Immature natural killer cell (primary cell): Measurements from ENCODE around the gene C1RL. TPM values are rescaled to one million over a fixed set of nuclear protein-coding genes. Genes with fewer than 3 reads are reported as not detected.

ENCODE experiments used
- DNase-seq, 3 donors: peaks; one replicate each; pipeline ENCODE4 v3.0.0; 2022; ENCODE audit warnings: mixed read lengths in 1 of 3
- H3K27ac Mint-ChIP-seq, 6 donors: one replicate each; pipeline ENCODE4 v1.8.0; 2020; ENCODE audit warnings: mixed read lengths in 6 of 6, mild to moderate bottlenecking in 5 of 6, inconsistent platforms in 4 of 6, moderate library complexity in 3 of 6
- H3K27me3 Mint-ChIP-seq, 3 donors: one replicate each; pipeline ENCODE4 v1.8.0; 2020 to 2021; ENCODE audit warnings: low read depth in 3 of 3, mild to moderate bottlenecking in 3 of 3, mixed read lengths in 3 of 3, moderate library complexity in 3 of 3, inconsistent platforms in 1 of 3
- H3K36me3 Mint-ChIP-seq, 3 donors: one replicate each; pipeline ENCODE4 v1.8.0; 2020; ENCODE audit warnings: mixed read lengths in 3 of 3, inconsistent platforms in 2 of 3, mild to moderate bottlenecking in 2 of 3
- H3K4me1 Mint-ChIP-seq, 2 donors: one replicate each; pipeline ENCODE4 v1.8.0; 2020; ENCODE audit warnings: inconsistent platforms in 2 of 2, mild to moderate bottlenecking in 2 of 2, mixed read lengths in 2 of 2, moderate library complexity in 1 of 2
- H3K4me3 Mint-ChIP-seq, 5 donors: one replicate each; pipeline ENCODE4 v1.8.0; 2020; ENCODE audit warnings: mild to moderate bottlenecking in 5 of 5, mixed read lengths in 5 of 5, inconsistent platforms in 3 of 5, moderate library complexity in 3 of 5
- H3K9me3 Mint-ChIP-seq, 6 donors: one replicate each; pipeline ENCODE4 v1.8.0; 2020; ENCODE audit warnings: mild to moderate bottlenecking in 6 of 6, mixed read lengths in 6 of 6, inconsistent platforms in 4 of 6, moderate library complexity in 3 of 6
- polyA plus RNA-seq, 3 donors: library from polyadenylated mRNA; unstranded; fragments of 300-500 nt; fragmentation: Illumina TruSeq; gene quantifications; one replicate each; pipeline ENCODE4 v1.2.3, GENCODE V29; 2021

The C1RL gene
- polyA plus RNA-seq, 3 donors from 2014 or later, result 0.75 to 10.5 (median 8.5) TPM

GRCh38 chr12:7145671-7146070, 36.7 kb upstream of the C1RL start:
- peaks cover 0 to 3% (median 0%) of the 10 kb centered on the region in 3 donors for H3K27me3 Mint-ChIP-seq
- H3K27ac Mint-ChIP-seq, result peak overlapping the region in 2 of 6 donors; percentile 3 to 68
- no peaks in the 10 kb centered on the region for H3K4me1 Mint-ChIP-seq
- peaks cover 31 to 40% (median 38%) of the 10 kb centered on the region in 3 donors for H3K36me3 Mint-ChIP-seq
- no peak for DNase-seq
- no peak overlapping the region for H3K4me3 Mint-ChIP-seq
- no peaks in the 10 kb centered on the region for H3K9me3 Mint-ChIP-seq

GRCh38 chr12:7144414-7145120, 35.6 kb upstream of the C1RL start:
- Mint-ChIP-seq H3K4me1 (no peaks in the 10 kb centered on the region), H3K27me3 (peaks cover 0 to 3% (median 0%) of the 10 kb centered on the region in 3 donors), H3K4me3 (no peak overlapping the region), H3K36me3 (peaks cover 32 to 39% (median 37%) of the 10 kb centered on the region in 3 donors), H3K27ac (no peak overlapping the region), H3K9me3 (no peaks in the 10 kb centered on the region)
- DNase-seq, result peak in 2 of 3 donors; percentile 14 to 18

DNA sequence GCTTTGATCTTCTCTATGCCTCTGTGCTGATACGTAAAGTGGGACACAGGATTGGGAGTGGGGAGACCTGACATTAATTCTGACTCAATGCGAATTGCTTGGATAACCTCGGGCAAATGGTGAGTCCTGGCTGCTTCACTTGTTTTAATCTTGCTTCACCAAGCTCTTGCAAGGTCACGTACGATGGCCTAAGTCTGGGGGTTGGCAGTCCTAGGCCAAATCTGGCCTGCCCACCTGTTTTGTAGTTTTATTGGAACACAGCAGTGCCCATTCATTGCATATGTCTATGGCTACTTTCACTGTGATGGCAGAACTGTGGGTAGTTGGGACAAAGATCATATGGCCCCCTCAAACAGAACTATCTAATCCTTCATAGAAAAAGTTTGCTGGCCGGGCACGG, 34.5 kb upstream of the C1RL start:
- H3K27me3 Mint-ChIP-seq, result peaks cover 0 to 3% (median 0%) of the 10 kb centered on the region in 3 donors
- no peak overlapping the region for H3K4me3 Mint-ChIP-seq
- H3K4me1 Mint-ChIP-seq, result no peaks in the 10 kb centered on the region
- H3K36me3 Mint-ChIP-seq, result peaks cover 38 to 44% (median 42%) of the 10 kb centered on the region in 3 donors
- DNase-seq, result no peak
- no peak overlapping the region for H3K27ac Mint-ChIP-seq
- H3K9me3 Mint-ChIP-seq, result no peaks in the 10 kb centered on the region

DNA sequence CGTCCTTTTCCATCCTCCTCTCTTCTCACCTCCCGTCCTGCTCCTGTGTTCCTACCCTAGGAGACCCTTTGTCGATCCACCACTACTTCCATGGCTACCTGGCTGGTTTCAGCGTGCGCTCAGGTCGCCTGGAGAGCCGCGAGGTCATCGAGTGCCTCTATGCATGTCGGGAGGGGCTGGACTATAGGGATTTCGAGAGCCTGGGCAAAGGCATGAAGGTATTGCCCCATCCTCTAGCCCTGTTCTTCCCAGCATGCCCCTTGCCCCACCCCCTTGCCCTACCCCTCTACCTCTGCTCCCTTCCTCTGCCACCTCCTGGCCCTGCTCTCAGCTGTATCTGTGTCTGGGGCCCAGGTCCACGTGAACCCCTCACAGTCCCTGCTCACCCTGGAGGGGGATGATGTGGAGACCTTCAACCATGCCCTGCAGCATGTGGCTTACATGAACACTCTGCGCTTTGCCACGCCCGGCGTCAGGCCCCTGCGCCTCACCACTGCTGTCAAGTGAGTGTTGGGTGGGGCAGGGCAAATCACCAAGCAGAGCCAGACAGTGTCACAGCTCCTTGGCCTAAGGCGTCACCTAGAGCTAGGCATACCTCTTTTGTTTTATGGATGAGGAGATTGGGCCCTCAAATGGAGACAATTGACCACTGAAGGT, 33.9 kb upstream of the C1RL start:
- DNase-seq, result no peak
- H3K4me3 Mint-ChIP-seq, result no peak overlapping the region
- H3K27ac Mint-ChIP-seq, result peak overlapping the region in 2 of 6 donors; percentile 55 to 65
- H3K9me3 Mint-ChIP-seq, result no peaks in the 10 kb centered on the region
- peaks cover 43 to 49% (median 44%) of the 10 kb centered on the region in 3 donors for H3K36me3 Mint-ChIP-seq
- H3K27me3 Mint-ChIP-seq, result peaks cover 0 to 3% (median 0%) of the 10 kb centered on the region in 3 donors
- peaks cover 0 to 3% of the 10 kb centered on the region in 2 donors for H3K4me1 Mint-ChIP-seq

- DNase-seq, result peak; percentile 26 to 36 (median 28)
- Mint-ChIP-seq H3K9me3 (no peaks in the 10 kb centered on the region), H3K36me3 (peaks cover 43 to 57% (median 49%) of the 10 kb centered on the region in 3 donors), H3K4me1 (peaks cover 0 to 3% of the 10 kb centered on the region in 2 donors), H3K27me3 (peaks cover 0 to 5% (median 0%) of the 10 kb centered on the region in 3 donors), H3K4me3 (no peak overlapping the region), H3K27ac (peak overlapping the region in 1 of 6 donors; percentile 40)
These were observed 33.1 kb upstream of the C1RL start for GRCh38 chr12:7142056-7142644.

- Mint-ChIP-seq H3K27me3 (peaks cover 0 to 7% (median 0%) of the 10 kb centered on the region in 3 donors), H3K36me3 (peaks cover 41 to 61% (median 51%) of the 10 kb centered on the region in 3 donors), H3K9me3 (no peaks in the 10 kb centered on the region), H3K4me1 (peaks cover 0 to 3% of the 10 kb centered on the region in 2 donors), H3K4me3 (no peak overlapping the region), H3K27ac (peak overlapping the region in 1 of 6 donors; percentile 40)
- no peak for DNase-seq
These were observed 32.5 kb upstream of the C1RL start for GRCh38 chr12:7141351-7142005.

GRCh38 chr12:7139200-7139599, 30.2 kb upstream of the C1RL start:
- Mint-ChIP-seq H3K27ac (peak overlapping the region in 2 of 6 donors; percentile 37 to 48), H3K9me3 (no peaks in the 10 kb centered on the region), H3K4me1 (peaks cover 0 to 5% of the 10 kb centered on the region in 2 donors), H3K4me3 (no peak overlapping the region), H3K27me3 (peaks cover 0 to 5% (median 2%) of the 10 kb centered on the region in 3 donors), H3K36me3 (peaks cover 35 to 66% (median 44%) of the 10 kb centered on the region in 3 donors)
- DNase-seq, result no peak

- Mint-ChIP-seq H3K27me3 (peaks cover 0 to 5% (median 2%) of the 10 kb centered on the region in 3 donors), H3K4me1 (peaks cover 0 to 5% of the 10 kb centered on the region in 2 donors), H3K36me3 (peaks cover 35 to 63% (median 44%) of the 10 kb centered on the region in 3 donors), H3K27ac (peak overlapping the region in 4 of 6 donors; percentile 2 to 69 (median 10)), H3K9me3 (no peaks in the 10 kb centered on the region), H3K4me3 (no peak overlapping the region)
- no peak for DNase-seq
These were observed 28.9 kb upstream of the C1RL start for GRCh38 chr12:7137908-7138307.

- no peak for DNase-seq
- no peaks in the 10 kb centered on the region for H3K9me3 Mint-ChIP-seq
- peaks cover 11 to 17% of the 10 kb centered on the region in 2 donors for H3K4me1 Mint-ChIP-seq
- peaks cover 24 to 52% (median 36%) of the 10 kb centered on the region in 3 donors for H3K36me3 Mint-ChIP-seq
- peak overlapping the region in 1 of 6 donors; percentile 32 for H3K27ac Mint-ChIP-seq
- H3K4me3 Mint-ChIP-seq, result no peak overlapping the region
- H3K27me3 Mint-ChIP-seq, result peaks cover 0 to 3% (median 2%) of the 10 kb centered on the region in 3 donors
These were observed 27.7 kb upstream of the C1RL start for GRCh38 chr12:7136676-7137075.

GRCh38 chr12:7136071-7136470, 27.1 kb upstream of the C1RL start:
- no peak overlapping the region for H3K4me3 Mint-ChIP-seq
- H3K36me3 Mint-ChIP-seq, result peaks cover 20 to 49% (median 32%) of the 10 kb centered on the region in 3 donors
- peaks cover 17 to 23% of the 10 kb centered on the region in 2 donors for H3K4me1 Mint-ChIP-seq
- no peaks in the 10 kb centered on the region for H3K9me3 Mint-ChIP-seq
- DNase-seq, result no peak
- H3K27ac Mint-ChIP-seq, result no peak overlapping the region
- peaks cover 0 to 3% (median 2%) of the 10 kb centered on the region in 3 donors for H3K27me3 Mint-ChIP-seq

GRCh38 chr12:7134396-7135166, 25.6 kb upstream of the C1RL start:
- peaks cover 26 to 27% of the 10 kb centered on the region in 2 donors for H3K4me1 Mint-ChIP-seq
- peak overlapping the region in 3 of 6 donors; percentile 32 to 73 (median 60) for H3K27ac Mint-ChIP-seq
- peaks cover 0 to 8% (median 2%) of the 10 kb centered on the region in 3 donors for H3K27me3 Mint-ChIP-seq
- no peak for DNase-seq
- H3K36me3 Mint-ChIP-seq, result peaks cover 14 to 42% (median 26%) of the 10 kb centered on the region in 3 donors
- H3K4me3 Mint-ChIP-seq, result no peak overlapping the region
- H3K9me3 Mint-ChIP-seq, result no peaks in the 10 kb centered on the region

GRCh38 chr12:7131502-7131866, 22.5 kb upstream of the C1RL start:
- H3K4me3 Mint-ChIP-seq, result peak overlapping the region; percentile 95 to 99 (median 98)
- peaks cover 34 to 43% of the 10 kb centered on the region in 2 donors for H3K4me1 Mint-ChIP-seq
- no peaks in the 10 kb centered on the region for H3K9me3 Mint-ChIP-seq
- peaks cover 3 to 21% (median 4%) of the 10 kb centered on the region in 3 donors for H3K36me3 Mint-ChIP-seq
- H3K27ac Mint-ChIP-seq, result peak overlapping the region; percentile 90 to 99 (median 96)
- DNase-seq, result peak; percentile 39 to 41 (median 40)
- H3K27me3 Mint-ChIP-seq, result peaks cover 0 to 5% (median 3%) of the 10 kb centered on the region in 3 donors
